ENCODE measurements around the gene CDH2.

The CDH2 gene

GRCh38 chr18:27942706-27943105 is 234.2 kb downstream of the CDH2 start (continued):
- no peak for TF ChIP-seq GLIS3 (CRISPR knock-in tag; IDR thresholded peaks at IDR 0.05)
- TF ChIP-seq ZC3H10 (CRISPR knock-in tag; IDR thresholded peaks at IDR 0.05), result no peak

DNA sequence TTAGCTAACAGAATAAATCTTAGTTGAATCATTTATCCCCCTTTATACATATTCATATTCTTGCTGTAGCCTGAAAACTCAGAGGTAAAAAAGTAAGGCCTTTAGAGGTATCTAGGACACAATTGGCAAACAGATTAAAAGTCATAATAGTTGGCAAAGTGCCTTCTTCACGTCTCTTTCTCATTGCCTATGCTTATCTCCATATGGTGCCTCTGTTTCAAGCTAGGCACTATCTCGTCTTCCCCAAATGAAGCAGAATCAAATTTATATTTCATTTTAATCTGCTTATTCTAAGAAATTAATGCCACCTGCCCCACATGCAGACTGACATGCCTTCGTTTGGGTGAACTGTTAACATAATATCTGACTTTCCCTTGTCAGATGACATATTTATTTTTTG is 245.4 kb downstream of the CDH2 start:
- 0 out of 2 replicates have a peak, but pooled peaks have one; percentile 13 for TF ChIP-seq ISL1 (CRISPR knock-in tag; IDR thresholded peaks at IDR 0.05)
- no peak for TF ChIP-seq ZFP3 (CRISPR knock-in tag; IDR thresholded peaks at IDR 0.05)
- TF ChIP-seq SNAI2 (CRISPR knock-in tag; IDR thresholded peaks at IDR 0.05), result no peak
- TF ChIP-seq, protein P1, sequence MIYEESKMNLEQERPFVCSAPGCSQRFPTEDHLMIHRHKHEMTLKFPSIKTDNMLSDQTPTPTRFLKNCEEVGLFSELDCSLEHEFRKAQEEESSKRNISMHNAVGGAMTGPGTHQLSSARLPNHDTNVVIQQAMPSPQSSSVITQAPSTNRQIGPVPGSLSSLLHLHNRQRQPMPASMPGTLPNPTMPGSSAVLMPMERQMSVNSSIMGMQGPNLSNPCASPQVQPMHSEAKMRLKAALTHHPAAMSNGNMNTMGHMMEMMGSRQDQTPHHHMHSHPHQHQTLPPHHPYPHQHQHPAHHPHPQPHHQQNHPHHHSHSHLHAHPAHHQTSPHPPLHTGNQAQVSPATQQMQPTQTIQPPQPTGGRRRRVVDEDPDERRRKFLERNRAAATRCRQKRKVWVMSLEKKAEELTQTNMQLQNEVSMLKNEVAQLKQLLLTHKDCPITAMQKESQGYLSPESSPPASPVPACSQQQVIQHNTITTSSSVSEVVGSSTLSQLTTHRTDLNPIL (CRISPR knock-in tag; IDR thresholded peaks at IDR 0.05; ENCODE audit: low read depth), result no peak
- no peak for ATAC-seq

DNA sequence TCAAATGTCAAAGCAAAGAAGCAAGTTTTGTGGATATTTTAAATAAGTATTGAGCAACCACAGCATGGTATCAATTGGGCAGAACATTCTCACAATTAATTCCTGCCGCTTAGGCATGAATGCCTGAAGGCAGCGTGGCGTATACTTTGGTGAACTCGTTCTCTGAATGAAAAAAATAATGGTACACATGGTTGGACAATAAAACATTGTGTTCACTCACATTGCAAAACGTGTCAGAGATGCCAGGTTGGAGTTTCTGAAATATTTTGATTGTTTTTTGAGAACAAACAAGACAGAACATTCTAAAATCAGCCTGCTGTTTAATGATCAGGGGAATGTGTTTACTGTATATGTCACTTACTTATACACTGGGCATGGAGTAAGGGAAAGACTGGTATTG is 254.2 kb downstream of the CDH2 start:
- ATAC-seq, result no peak
- TF ChIP-seq ZC3H10 (CRISPR knock-in tag; IDR thresholded peaks at IDR 0.05) (no peak), GLIS3 (CRISPR knock-in tag; IDR thresholded peaks at IDR 0.05) (no peak), CSRNP3 (CRISPR knock-in tag; IDR thresholded peaks at IDR 0.05) (no peak), ZNF70 (CRISPR knock-in tag; IDR thresholded peaks at IDR 0.05) (no peak), RARB (CRISPR knock-in tag; IDR thresholded peaks at IDR 0.05) (no peak), ARNTL (CRISPR knock-in tag; IDR thresholded peaks at IDR 0.05; ENCODE audit: borderline replicate concordance, low read depth) (no peak), OSR1 (CRISPR knock-in tag; IDR thresholded peaks at IDR 0.05) (no peak), TCF4 (CRISPR knock-in tag; IDR thresholded peaks at IDR 0.05; ENCODE audit: borderline replicate concordance) (no peak), ZFP3 (CRISPR knock-in tag; IDR thresholded peaks at IDR 0.05) (no peak), TOX (CRISPR knock-in tag; IDR thresholded peaks at IDR 0.05; ENCODE audit: borderline replicate concordance) (no peak), ZFP30 (CRISPR knock-in tag; IDR thresholded peaks at IDR 0.05) (no peak)

- peak; percentile 100 for ATAC-seq
- TF ChIP-seq, protein P1 (CRISPR knock-in tag; IDR thresholded peaks at IDR 0.05; ENCODE audit: low read depth), result no peak
- peak; percentile 87 for TF ChIP-seq ISL1 (CRISPR knock-in tag; IDR thresholded peaks at IDR 0.05)
- TF ChIP-seq ZNF70 (CRISPR knock-in tag; IDR thresholded peaks at IDR 0.05), result no peak
Measured at GRCh38 chr18:27921904-27922751, 254.8 kb downstream of the CDH2 start.

- TF ChIP-seq BACH2 (CRISPR knock-in tag; IDR thresholded peaks at IDR 0.05; ENCODE audit: borderline replicate concordance), result no peak
- TF ChIP-seq ESRRG (CRISPR knock-in tag; IDR thresholded peaks at IDR 0.05), result no peak
- TF ChIP-seq SNAI2 (CRISPR knock-in tag; IDR thresholded peaks at IDR 0.05), result no peak
- TF ChIP-seq ZNF70 (CRISPR knock-in tag; IDR thresholded peaks at IDR 0.05), result no peak
- TF ChIP-seq TSHZ2 (CRISPR knock-in tag; IDR thresholded peaks at IDR 0.05), result no peak
- TF ChIP-seq TOX (CRISPR knock-in tag; IDR thresholded peaks at IDR 0.05; ENCODE audit: borderline replicate concordance), result no peak
- no peak for TF ChIP-seq PPARA (CRISPR knock-in tag; IDR thresholded peaks at IDR 0.05; ENCODE audit: borderline replicate concordance)
- TF ChIP-seq POU6F1 (CRISPR knock-in tag; IDR thresholded peaks at IDR 0.05; ENCODE audit: borderline replicate concordance, low read depth), result no peak
- TF ChIP-seq GLIS3 (CRISPR knock-in tag; IDR thresholded peaks at IDR 0.05), result no peak
- ATAC-seq, result peak; percentile 28
Measured at GRCh38 chr18:27921392-27921791, 255.5 kb downstream of the CDH2 start.
